HG03520 (cell line): ENCODE results near the gene HELZ.
"Not testable (repeated sequence)": the region's sequence is repeated elsewhere in the genome, so short reads cannot be mapped to it uniquely, and the experiment has no call there.

ENCODE experiments used
- ATAC-seq: cut with Tn5 transposase; IDR thresholded peaks from one replicate; pipeline ENCODE4 v1.9.1; 2021; ENCODE audit warnings: mild to moderate bottlenecking, moderate library complexity; ENCODE audit not compliant: unreplicated experiment

Gene HELZ

DNA sequence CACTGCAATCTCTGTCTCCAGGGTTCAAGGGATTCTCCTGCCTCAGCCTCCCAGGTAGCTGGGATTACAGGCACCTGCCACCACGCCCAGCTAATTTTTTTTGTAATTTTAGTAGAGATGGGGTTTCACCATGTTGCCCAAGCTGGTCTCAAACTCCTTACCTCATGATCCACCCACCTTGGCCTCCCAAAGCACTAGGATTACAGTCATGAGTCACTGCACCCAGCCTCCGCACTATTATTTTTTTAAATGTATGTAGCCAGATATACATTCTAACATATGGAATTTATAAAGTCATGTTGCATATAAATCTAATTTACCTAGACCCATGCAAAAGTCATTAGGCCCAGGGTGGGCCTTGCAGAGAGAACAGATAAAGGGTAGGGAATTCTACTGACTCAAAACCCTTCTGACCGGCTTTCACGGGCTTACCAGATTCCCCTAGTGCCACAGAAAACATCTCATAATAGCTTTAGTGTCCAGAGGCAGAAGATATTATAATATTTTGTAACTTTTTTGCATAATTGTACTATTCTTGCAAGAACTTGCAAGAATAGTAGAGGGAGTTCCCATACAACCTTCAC lies 20.5 kb upstream of the HELZ start:
- no peak for ATAC-seq

DNA sequence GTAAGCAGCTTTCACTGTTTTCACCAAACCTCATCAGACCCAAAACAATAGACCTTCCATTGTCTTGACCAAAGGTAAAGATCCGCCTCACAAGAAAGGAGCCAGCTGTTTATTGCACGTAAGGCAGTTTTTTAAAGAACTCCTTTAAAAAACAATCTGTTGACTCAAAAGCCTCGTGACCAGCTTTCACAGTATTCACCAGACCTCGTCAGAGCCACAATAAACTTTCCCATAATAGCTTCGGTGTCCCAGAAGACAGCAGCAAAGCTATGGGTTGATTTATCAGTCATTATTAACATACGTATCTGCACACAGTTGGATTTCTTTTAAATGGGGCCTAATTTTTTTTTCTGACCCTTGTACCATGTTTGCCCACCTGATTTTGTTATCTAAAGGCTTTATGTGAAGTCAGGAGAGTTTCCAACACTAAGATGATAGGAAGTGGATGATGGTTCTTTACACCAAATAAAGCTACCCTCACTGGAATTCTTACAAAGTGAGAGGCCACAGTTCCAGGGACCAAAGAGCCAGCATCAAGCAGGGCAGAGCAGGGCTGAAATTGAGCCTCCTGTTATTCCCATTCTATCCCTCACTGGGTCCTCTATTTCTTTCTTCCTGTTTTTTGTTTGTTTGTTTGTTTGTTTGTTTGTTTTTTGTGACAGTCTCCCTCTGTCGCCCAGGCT lies 17.6 kb upstream of the HELZ start:
- no peak for ATAC-seq

DNA sequence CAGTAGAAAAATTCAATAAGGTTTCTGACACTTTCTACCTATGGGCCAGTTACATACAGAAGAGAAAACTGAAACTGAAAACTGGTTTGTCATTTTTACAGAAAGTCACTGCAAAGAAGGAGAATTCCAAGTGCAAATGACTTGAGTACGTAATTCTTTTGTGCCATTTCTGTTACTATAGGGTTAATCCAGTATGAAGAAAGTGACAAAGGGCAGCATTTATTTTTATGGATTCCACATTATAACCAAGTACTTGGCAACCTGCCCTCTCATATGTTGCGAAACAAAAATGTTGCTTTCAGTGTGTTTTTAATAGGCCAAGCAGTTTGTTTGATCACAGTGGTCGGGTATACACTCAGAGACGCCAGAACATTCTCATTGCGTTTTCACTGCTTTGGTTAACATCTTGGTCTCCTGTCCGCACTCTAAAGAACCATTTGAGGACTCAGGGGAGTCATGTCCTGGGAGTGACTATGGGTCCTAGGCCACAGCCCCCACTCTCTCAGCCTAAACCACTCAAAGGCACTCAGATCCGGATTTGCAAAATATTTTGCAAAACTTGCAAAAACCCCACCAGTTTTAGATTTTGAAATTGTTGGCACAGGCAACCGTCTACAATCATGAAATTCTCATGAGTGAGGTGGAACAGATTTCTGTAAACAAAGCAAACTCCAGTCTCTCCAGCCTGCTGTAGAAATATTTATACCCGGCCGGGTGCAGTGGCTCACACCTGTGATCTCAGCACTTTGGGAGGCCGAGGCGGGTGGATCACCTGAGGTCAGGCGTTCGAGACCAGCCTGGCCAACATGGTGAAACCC lies 15.4 kb upstream of the HELZ start:
- ATAC-seq: no peak

DNA sequence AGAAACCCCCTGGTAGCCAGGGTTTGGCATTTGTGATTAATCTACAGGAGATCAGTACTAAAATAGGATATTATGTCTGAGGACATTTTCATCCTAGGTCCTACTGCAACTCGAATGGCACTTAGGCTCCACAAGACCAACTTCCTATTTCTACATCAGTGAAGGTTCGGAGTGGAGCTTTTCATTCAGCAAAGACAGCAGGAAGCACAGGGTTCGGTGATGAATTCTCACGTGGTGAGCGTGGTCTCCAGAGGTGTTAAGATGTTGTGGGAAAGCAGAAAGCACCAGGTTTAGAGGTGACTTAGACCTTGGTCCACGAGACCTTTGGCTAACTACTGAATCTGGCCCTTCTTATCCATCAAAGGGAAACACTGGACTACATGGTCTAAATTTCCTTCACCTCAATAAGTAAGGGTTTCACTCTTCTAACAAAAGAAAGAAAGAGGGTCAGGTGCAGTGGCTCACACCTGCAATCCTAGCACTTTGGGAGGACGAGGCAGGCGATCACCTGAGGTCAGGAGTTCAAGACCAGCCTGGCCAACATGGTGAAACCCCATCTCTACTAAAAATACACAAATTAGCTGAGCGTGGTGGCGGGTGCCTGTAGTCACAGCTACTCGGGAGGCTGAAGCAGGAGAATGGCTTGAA lies 13.9 kb upstream of the HELZ start:
- ATAC-seq: no peak

DNA sequence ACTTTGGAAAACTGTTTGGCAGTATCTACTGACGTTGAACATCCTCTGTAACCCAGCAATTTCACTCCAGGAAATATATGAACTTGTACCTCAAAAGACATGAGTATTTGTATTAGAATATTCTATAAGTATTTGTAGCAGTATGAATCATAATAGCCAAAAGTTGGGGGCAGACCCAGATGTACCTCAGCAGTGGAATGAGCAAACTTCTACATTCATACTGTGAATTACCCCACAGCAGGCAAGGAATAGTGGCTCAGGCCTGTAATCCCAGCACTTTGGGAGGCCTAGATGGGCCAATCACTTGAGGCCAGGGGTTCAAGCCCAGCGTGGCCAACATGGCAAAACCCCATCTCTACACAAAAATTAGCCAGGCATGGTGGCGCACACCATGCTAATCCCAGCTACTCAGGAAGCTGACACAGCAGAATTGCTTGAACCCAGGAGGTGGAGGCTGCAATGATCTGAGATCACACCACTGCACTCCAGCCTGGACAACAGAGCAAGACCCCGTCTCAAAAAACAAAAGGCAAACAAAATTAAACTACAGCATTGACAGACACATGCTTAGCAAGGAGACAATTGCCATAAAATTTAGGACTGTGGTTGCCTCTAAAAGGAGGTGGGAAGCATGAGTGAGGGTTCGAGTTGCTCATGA lies 11.2 kb upstream of the HELZ start:
- no peak for ATAC-seq

DNA sequence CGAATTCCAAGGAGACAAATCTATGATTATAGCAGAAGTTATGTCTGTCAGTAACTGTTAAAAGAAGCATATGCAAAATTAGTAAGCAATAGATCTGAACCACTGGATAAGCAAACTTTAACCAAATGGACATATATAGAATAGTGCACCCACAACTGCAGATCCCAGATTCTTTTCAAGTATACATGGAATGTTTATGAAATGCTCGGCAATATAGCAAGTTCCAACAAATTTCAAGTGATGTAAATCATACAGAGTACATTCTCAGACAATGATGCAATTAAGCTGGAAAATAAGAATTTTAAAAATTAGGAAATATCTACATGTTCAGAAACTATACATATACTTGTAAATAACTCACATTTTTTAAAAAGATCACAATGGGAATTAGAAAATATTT lies 8.4 kb upstream of the HELZ start:
- ATAC-seq: no peak

DNA sequence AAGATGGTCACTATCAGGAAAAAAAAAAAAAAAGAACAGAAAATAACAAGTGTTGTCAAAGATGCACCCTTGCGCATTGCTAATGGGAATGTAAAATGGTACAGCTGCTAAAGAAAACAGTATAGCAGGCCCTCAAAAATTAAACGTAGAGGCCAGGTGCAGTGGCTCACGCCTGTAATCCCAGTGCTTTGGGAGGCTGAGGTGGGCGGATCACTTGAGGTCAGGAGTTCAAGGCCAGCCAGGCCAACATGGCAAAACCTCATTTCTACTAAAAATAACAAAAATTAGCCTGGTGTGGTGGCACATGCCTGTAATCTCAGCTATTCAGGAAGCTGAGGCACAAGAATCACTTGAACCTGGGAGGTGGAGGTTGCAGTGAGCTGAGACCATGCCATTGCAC lies 6.6 kb upstream of the HELZ start:
- ATAC-seq: not testable (repeated sequence)

DNA sequence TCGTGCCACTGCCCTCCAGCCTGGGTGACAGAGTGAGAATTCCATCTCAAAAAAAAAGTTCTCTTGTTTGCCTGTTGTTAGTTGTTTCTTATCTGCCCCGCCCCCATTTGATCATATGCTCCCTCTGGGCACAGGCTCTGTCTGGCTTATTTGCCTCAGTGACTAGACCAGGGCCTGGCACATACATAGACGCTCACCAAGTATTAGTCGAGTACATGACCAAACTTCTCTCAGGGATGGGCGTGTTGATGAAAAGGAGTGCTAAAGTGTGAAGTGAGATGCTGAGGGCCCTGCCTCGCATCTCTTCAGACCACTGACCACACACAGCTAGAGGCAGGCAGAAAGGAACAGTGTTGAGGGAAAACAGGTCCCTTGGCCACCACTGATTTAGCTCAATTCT lies 3.3 kb upstream of the HELZ start:
- ATAC-seq: no peak

DNA sequence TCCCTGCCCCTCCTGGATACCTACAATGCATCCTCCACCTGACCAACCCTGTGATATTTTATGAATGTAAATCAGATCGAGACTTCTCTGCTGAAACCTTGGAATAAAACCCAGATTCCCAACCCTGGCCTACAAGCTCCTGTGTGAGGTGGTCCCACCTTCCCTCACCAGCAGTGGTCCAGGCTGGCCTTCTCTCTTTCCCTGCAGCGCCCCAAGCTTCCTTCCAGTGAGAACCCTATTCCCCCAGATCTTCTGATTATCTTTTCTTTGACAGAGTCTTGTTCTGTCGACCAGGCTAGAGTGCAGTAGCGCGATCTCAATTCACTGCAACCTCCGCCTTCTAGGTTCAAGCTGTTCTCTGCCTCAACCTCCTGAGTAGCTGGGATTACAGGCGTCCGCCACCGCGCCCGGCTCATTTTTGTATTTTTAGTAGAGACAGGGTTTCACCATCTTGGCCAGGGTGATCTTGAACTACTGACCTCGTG lies 2.5 kb upstream of the HELZ start:
- ATAC-seq: no peak

DNA sequence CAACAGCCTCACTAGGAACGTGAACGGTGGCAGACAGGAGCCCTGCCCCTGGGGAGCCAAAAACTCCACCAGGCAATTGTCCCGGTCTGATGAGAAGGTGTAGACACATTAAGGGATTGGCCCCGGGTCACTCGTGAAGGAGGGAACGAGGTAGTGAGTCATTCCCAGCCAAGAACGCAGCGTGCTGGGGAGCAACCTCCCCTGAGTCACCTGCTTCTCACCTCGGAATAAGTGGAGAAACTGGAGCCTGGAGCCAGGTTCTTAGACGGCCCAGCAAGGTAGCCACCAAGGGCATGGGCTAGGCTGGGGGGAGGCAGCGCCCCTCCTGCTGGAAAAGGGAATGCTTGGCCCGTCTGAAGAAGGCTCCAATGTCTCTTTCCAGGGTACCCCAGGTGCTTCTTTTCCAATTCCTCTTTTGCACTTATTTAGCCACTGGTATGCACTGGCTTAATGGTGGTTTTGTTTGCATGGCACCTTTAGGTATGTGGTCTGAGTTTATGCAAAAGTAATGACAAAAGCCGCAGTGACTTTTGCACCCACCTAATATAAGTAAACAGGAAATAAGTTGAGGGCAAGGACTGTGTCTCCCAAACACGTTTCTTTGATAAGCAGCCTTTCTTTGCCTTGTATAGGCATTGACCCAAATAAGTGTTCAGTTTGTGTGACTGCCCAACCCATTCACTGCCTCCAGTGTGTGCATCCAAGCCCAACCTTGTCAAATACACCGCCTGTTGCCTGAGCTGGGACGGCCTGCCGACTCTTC lies 1.8 kb upstream of the HELZ start:
- ATAC-seq: peak; percentile 47

DNA sequence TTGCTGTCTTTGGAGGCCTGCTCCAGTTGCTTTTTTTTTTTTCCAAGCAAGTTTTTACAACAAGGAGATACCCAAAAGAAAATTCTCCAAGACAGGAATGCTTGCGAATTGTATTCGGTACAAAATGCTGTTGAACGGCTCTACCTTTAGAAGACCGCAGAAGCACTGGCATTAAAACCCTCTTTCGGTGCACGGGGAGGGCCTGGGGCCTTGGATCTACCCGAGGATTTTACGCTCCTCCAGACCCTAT lies 1.3 kb upstream of the HELZ start:
- peak; percentile 8 for ATAC-seq

DNA sequence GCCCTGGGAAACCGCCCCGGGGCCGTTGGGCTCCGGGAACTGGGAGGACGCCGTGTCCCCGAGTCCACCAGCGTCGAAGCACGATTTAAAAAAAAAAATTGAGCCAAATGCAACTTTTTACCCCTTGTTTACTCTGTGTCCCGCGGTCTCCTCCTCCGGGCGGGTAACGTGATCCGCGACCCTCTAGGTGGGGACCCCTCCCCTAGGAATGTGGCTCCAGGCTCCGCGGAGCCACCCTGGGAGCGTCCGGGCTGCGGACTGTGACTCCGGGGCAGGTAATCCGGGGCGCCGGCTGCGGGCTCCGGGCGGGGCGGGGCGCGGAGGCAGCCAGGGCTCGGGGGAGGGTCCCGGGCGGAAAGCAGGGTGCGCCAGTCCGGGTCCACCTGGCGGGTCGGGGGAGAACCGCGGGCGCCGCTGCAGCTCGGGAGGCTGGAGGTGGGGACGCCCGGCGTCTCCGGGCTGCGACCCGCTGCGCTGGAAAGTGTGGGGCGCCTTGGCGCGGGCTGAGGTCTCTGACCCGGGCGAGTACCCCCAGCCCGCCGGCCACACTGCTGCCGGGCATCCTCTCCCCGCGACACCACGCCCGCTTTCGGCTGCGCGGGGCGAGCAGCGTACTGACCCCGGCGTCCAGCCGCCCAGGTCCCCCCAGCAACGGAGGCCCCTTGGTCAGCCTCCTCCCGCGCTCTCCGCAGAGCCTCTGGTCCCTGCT lies 852 bp upstream of the HELZ start:
- no peak for ATAC-seq

DNA sequence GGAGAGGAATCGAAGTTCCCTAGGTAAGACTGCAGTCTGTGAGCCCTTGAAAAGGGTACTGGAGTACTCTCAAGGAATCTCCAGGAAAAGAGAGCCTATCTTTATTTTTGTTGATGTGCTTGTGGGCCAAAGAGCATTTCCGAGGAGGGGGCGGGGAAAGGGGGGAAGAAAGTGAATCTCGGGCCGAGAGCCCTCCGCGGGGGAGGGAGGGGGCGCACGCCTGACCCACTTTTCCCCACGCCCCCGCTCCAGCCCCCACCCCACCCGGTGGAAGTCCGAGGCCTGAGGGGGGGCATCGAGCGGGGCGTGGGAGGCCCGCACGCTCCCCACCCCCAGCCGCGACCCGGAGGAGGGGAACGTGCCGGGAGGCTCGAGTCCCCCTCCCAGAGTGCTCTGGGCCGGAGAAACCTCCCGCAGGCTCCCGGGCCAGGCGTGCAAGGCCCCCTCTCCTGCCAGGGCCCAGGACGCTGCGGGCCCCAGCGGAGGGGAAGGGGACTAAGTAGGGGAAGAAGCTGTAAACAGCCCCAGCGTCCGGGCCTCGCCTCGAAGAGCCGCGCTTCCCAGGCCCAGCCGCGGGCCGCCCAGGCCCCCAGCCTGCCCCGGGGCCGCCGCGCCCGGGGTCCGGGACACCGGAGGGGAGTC lies 444 bp downstream of the HELZ start:
- ATAC-seq: peak; percentile 14

DNA sequence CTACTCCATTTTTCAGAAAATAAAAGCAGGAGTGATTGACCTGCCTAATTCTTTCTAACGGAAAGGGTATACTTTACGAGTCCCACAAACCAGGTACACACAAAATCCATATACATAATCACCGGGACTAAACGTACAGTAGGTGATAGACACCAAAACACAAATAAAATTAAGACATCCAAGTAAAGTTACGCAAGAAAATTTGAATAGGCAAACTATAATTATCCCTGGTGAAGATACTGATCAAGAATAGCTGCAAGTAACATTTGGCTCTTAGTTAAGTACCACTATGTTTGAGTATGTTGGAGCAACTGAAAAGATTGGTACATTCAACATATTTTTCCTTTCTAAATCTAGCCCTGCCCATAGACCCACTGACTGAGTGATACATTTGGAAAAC lies 1.7 kb downstream of the HELZ start:
- no peak for ATAC-seq

DNA sequence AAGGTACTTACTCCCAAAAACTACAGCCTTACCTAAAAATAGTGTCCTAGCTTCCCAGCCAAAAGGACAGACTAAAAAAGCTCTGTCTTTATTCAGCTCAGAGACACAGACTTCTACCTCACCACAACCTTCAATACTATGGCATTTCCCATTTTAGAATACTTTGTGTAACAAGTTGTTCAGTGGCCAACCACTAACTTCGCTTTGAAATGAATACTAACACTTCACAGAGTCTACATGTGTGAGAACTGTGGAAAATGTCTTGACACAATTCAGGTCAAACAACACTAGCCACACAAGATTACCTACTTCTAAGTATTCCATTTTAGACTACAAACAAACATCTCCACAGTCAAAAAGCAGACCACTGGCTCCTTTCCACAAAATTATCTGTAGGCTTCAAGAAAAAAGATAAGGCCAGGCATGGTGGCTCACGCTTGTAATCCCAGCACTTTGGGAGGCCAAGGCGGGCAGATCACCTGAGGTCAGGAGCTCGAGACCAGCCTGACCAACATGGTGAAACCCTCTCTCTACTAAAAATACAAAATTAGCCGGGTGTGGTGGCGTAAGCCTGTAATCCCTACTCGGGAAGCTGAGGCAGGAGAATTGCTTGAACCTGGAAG lies 3.2 kb downstream of the HELZ start:
- no peak for ATAC-seq

DNA sequence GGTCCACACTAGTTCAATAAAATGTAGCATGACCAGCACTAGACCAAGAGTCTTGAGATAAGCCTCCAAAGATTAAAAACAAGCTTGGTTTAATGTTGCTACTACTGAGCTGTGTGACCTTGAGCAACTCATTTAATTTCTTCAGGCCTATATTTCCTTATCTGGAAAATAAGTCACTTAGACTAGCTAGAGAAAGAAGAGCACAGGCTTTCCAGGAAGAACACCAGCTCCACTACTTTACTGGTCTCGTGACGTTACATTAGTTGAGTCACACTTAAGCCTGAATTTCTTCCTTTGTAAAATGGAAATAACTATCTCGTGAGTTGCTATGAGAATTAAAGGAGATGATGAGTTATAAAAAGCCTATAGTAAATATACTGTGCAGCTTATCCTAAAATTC lies 5.4 kb downstream of the HELZ start:
- ATAC-seq: no peak

DNA sequence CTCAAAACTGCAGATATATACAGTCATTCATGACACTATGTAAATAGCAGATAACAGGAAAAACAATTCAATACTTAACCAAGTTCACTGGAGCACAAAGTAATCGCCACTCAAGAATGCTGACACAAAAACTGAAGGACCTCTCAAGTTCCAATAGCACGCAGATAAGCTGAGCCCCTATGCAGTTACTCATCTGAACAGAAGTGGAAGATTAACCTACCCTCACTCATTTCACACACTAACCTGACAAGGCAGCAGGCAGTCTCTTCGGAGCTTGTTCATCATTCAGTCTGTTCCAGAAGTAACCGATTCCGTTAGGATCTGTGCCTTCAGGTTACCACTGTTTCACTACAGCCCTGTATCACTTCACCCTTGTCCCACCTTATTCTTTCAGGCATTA lies 6.0 kb downstream of the HELZ start:
- no peak for ATAC-seq

DNA sequence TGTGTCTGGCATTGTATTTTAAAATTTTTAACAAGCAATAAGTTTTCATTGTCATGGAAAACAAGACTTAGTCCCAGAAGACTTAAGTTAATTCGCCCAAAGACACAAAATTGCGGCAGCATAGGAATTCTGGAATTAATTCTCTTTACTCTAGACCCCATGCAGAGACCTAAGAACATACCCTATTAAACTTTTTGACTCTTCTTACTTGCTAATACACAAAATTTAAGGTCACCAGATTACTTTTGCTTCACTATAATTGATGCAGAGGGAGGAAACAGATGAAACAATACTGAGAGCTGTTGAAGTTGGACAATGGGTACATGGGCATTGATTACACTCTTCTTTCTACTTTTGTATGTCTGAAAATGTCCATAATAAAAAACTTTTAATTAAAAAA lies 12.6 kb downstream of the HELZ start:
- no peak for ATAC-seq
